PFSK-1 (cell line): Measurements from ENCODE around the gene RAD51B.

Experiments
- FOXP2 ChIP-seq: optimal IDR thresholded peaks from 2 replicates; pipeline ENCODE3; 2011; ENCODE audit warnings: borderline replicate concordance, control low read depth, inconsistent platforms; ENCODE audit not compliant: insufficient read depth; ENCODE audit errors: extremely low read length, extremely low read depth
- POLR2AphosphoS5 ChIP-seq: IDR thresholded peaks from 2 replicates; pipeline ENCODE4 v1.6.1; 2012; ENCODE audit warnings: low read depth, mild to moderate bottlenecking, control low read depth, low read length, moderate library complexity
- REST ChIP-seq, 2 experiments: IDR thresholded peaks; 2 replicates each; pipeline versions ENCODE4 v1.6.1 to v1.8.0; 2011 to 2012; ENCODE audit warnings: low read depth in 2 of 2, low read length in 2 of 2, control low read depth in 1 of 2, inconsistent platforms in 1 of 2, mild to moderate bottlenecking in 1 of 2, moderate library complexity in 1 of 2; ENCODE audit not compliant: insufficient read depth in 1 of 2
- SIN3A ChIP-seq: IDR thresholded peaks from 2 replicates; pipeline ENCODE4 v1.6.1; 2012; ENCODE audit warnings: mild to moderate bottlenecking, low read length, moderate library complexity, borderline replicate concordance; ENCODE audit not compliant: insufficient read depth
- TAF1 ChIP-seq: IDR thresholded peaks from 2 replicates; pipeline ENCODE4 v1.6.1; 2012; ENCODE audit warnings: low read length, control low read depth, borderline replicate concordance; ENCODE audit not compliant: insufficient read depth

The RAD51B gene

GRCh38 chr14:67816326-67817002 is 3.1 kb upstream of the RAD51B start, which contains the start of gene ZFYVE26:
Gene ZFYVE26, minus strand, starts transcription at chr14:67816590. Its CDS starts 627 bp downstream, at chr14:67815963.
- TF ChIP-seq FOXP2 = no peak
- TF ChIP-seq SIN3A = peak; percentile 65; the same call in 1 of the 2 replicates
- peak; percentile 47; the same call in 1 of the 2 replicates for TF ChIP-seq TAF1
- TF ChIP-seq REST (IDR thresholded peaks at IDR 0.05; ENCODE audit: insufficient read depth in 1 of 2, low read depth in 2 of 2, low read length in 2 of 2) = no peak
- TF ChIP-seq POLR2AphosphoS5 = peak; percentile 73

- TF ChIP-seq FOXP2 (no peak), POLR2AphosphoS5 (no peak), TAF1 (no peak), REST (IDR thresholded peaks at IDR 0.05; ENCODE audit: insufficient read depth in 1 of 2, low read depth in 2 of 2, low read length in 2 of 2) (no peak), SIN3A (no peak)
Measured at GRCh38 chr14:67817750-67818438, 1.7 kb upstream of the RAD51B start.

GRCh38 chr14:67820428-67820971 is 921 bp downstream of the RAD51B start:
- TF ChIP-seq SIN3A (no peak), TAF1 (no peak), POLR2AphosphoS5 (no peak), FOXP2 (no peak), REST (IDR thresholded peaks at IDR 0.05; ENCODE audit: insufficient read depth in 1 of 2, low read depth in 2 of 2, low read length in 2 of 2) (no peak)

GRCh38 chr14:67821121-67821520 is 1.5 kb downstream of the RAD51B start:
- TF ChIP-seq POLR2AphosphoS5 (no peak), FOXP2 (no peak), REST (IDR thresholded peaks at IDR 0.05; ENCODE audit: insufficient read depth in 1 of 2, low read depth in 2 of 2, low read length in 2 of 2) (no peak), SIN3A (no peak), TAF1 (no peak)
